Neural crest cell (in vitro differentiated cells): ENCODE results near the gene FNDC3B. TPM values are rescaled to one million over a fixed set of nuclear protein-coding genes. Genes with fewer than 3 reads are reported as not detected.

Experiments used
- DNase-seq: peaks from one replicate; pipeline ENCODE4 v3.0.0; 2021; ENCODE audit warnings: low read depth, mixed read lengths, low spot score
- H3K27ac Mint-ChIP-seq: one replicate; pipeline ENCODE4 v1.8.0; 2021; ENCODE audit warnings: mild to moderate bottlenecking, mixed read lengths; ENCODE audit not compliant: unreplicated experiment
- H3K27me3 Mint-ChIP-seq: 2 replicates; pipeline ENCODE4 v1.8.0; 2021; ENCODE audit warnings: low read depth, mild to moderate bottlenecking, mixed read lengths
- H3K36me3 Mint-ChIP-seq: 2 replicates; pipeline ENCODE4 v1.8.0; 2021; ENCODE audit warnings: low read depth, mild to moderate bottlenecking, mixed read lengths
- H3K4me1 Mint-ChIP-seq: 2 replicates; pipeline ENCODE4 v1.8.0; 2021; ENCODE audit warnings: mixed read lengths
- H3K4me3 Mint-ChIP-seq: one replicate; pipeline ENCODE4 v1.8.0; 2021; ENCODE audit warnings: mild to moderate bottlenecking, mixed read lengths
- H3K9me3 Mint-ChIP-seq: 2 replicates; pipeline ENCODE4 v1.8.0; 2021; ENCODE audit warnings: mixed read lengths
- total RNA-seq: library from RNA; stranded (reverse); gene quantifications from 2 replicates; pipeline ENCODE4 v1.2.1, GENCODE V29; 2021
- TF ChIP-seq, protein P1 (sequence below): fragments of 200-600 bp; sonication (generic); conservative IDR thresholded peaks from 2 replicates; pipeline ENCODE4 v1.5.0; 2021; ENCODE audit warnings: antibody characterized with exemption, mild to moderate bottlenecking

The FNDC3B gene
- total RNA-seq, 1 donor from 2014 or later, result 41.5 TPM

- Mint-ChIP-seq H3K27ac (no peak overlapping the region), H3K36me3 (peaks cover 14% of the 10 kb centered on the region), H3K4me3 (no peak overlapping the region), H3K9me3 (no peaks in the 10 kb centered on the region), H3K27me3 (no peaks in the 10 kb centered on the region), H3K4me1 (peaks cover 8% of the 10 kb centered on the region)
- no peak for DNase-seq
- TF ChIP-seq, protein P1, sequence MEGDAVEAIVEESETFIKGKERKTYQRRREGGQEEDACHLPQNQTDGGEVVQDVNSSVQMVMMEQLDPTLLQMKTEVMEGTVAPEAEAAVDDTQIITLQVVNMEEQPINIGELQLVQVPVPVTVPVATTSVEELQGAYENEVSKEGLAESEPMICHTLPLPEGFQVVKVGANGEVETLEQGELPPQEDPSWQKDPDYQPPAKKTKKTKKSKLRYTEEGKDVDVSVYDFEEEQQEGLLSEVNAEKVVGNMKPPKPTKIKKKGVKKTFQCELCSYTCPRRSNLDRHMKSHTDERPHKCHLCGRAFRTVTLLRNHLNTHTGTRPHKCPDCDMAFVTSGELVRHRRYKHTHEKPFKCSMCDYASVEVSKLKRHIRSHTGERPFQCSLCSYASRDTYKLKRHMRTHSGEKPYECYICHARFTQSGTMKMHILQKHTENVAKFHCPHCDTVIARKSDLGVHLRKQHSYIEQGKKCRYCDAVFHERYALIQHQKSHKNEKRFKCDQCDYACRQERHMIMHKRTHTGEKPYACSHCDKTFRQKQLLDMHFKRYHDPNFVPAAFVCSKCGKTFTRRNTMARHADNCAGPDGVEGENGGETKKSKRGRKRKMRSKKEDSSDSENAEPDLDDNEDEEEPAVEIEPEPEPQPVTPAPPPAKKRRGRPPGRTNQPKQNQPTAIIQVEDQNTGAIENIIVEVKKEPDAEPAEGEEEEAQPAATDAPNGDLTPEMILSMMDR, result no peak
Measured at GRCh38 chr3:172119266-172119969, 80.0 kb downstream of the FNDC3B start.

DNA sequence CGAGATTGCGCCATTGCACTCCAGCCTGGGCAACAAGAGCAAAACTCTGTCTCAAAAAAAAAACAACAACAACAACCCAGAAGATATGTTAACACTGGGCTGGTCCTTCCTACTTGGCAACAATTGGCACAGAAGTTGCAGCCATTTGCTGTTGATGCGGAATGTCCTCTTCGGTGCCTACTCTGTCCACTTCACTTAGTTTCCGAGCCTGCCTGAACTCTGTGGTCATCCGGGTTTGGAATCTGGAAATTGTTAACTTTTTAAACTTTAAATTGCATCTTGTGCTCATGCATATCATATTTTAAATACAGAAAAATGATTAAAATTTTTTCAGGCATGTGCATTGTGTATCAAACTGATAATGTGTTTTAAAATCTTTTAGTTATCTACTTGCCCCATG lies 81.5 kb downstream of the FNDC3B start:
- peaks cover 23% of the 10 kb centered on the region for H3K4me1 Mint-ChIP-seq
- TF ChIP-seq, protein P1, result no peak
- H3K36me3 Mint-ChIP-seq, result peaks cover 16% of the 10 kb centered on the region
- no peak for DNase-seq
- no peak overlapping the region for H3K27ac Mint-ChIP-seq
- H3K4me3 Mint-ChIP-seq, result no peak overlapping the region
- no peaks in the 10 kb centered on the region for H3K27me3 Mint-ChIP-seq
- H3K9me3 Mint-ChIP-seq, result no peaks in the 10 kb centered on the region

DNA sequence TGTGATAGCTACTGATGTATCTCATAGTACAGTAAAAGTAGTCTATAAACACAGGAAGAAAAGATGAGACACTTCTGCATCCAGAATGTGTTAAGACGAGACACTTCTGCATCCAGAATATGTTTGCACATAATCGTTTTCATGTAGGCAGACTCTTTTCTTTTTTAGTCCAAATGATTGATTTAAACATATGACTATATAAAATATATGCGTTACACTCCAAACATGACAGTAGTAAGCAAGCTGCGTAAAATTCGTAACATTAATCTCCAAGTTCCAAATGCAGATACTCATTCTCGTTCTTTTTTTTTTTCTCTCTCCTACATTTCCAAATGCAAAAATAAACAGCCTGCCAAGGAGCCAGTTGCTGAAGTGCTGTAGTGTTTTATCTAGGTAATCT lies 82.6 kb downstream of the FNDC3B start:
- H3K9me3 Mint-ChIP-seq, result no peaks in the 10 kb centered on the region
- H3K27me3 Mint-ChIP-seq, result no peaks in the 10 kb centered on the region
- TF ChIP-seq, protein P1, result no peak
- H3K36me3 Mint-ChIP-seq, result peaks cover 14% of the 10 kb centered on the region
- DNase-seq, result no peak
- no peak overlapping the region for H3K27ac Mint-ChIP-seq
- no peak overlapping the region for H3K4me3 Mint-ChIP-seq
- H3K4me1 Mint-ChIP-seq, result peaks cover 34% of the 10 kb centered on the region

- Mint-ChIP-seq H3K36me3 (peaks cover 10% of the 10 kb centered on the region), H3K27me3 (no peaks in the 10 kb centered on the region), H3K4me1 (peaks cover 41% of the 10 kb centered on the region), H3K4me3 (no peak overlapping the region), H3K9me3 (no peaks in the 10 kb centered on the region), H3K27ac (peak overlapping the region; percentile 90)
- TF ChIP-seq, protein P1, result no peak
- no peak for DNase-seq
Measured at GRCh38 chr3:172124271-172124670, 84.9 kb downstream of the FNDC3B start.

GRCh38 chr3:172125053-172125452 lies 85.7 kb downstream of the FNDC3B start:
- no peak for DNase-seq
- TF ChIP-seq, protein P1, result no peak
- Mint-ChIP-seq H3K27ac (no peak overlapping the region), H3K27me3 (no peaks in the 10 kb centered on the region), H3K9me3 (no peaks in the 10 kb centered on the region), H3K36me3 (peaks cover 10% of the 10 kb centered on the region), H3K4me3 (no peak overlapping the region), H3K4me1 (peaks cover 43% of the 10 kb centered on the region)
